ENCODE data around the gene CHRNG.
"Not testable (repeated sequence)": the region's sequence is repeated elsewhere in the genome, so short reads cannot be mapped to it uniquely, and the experiment has no call there.

The CHRNG gene

GRCh38 chr2:232547991-232548390 is 8.5 kb downstream of the CHRNG start:
- no peak for DNase-seq

GRCh38 chr2:232549655-232550353 is 10.3 kb downstream of the CHRNG start:
- no peak for DNase-seq

- peak; percentile 67 for DNase-seq
Measured at GRCh38 chr2:232550354-232551249, 11.1 kb downstream of the CHRNG start, which contains the start of the genes EIF4E2 and TIGD1. Gene EIF4E2, plus strand, starts transcription at chr2:232550689. Its CDS starts 36 bp downstream, at chr2:232550725. Gene TIGD1, minus strand, starts transcription at chr2:232550557. Its CDS starts 675 bp downstream, at chr2:232549882.

GRCh38 chr2:232551250-232551638 is 11.8 kb downstream of the CHRNG start:
- no peak for DNase-seq

GRCh38 chr2:232551776-232552175 is 12.3 kb downstream of the CHRNG start:
- DNase-seq, result no peak

- DNase-seq, result no peak
Measured at GRCh38 chr2:232556426-232556825, 16.9 kb downstream of the CHRNG start.

- no peak for DNase-seq
Measured at GRCh38 chr2:232562515-232563151, 23.1 kb downstream of the CHRNG start.

GRCh38 chr2:232563580-232563979 is 24.1 kb downstream of the CHRNG start:
- DNase-seq, result no peak

- DNase-seq, result no peak
Measured at GRCh38 chr2:232567721-232568120, 28.2 kb downstream of the CHRNG start.

GRCh38 chr2:232568161-232568560 is 28.7 kb downstream of the CHRNG start:
- no peak for DNase-seq

- no peak for DNase-seq
Measured at GRCh38 chr2:232569541-232569940, 30.0 kb downstream of the CHRNG start.

GRCh38 chr2:232570481-232570880 is 31.0 kb downstream of the CHRNG start:
- not testable (repeated sequence) for DNase-seq

GRCh38 chr2:232571026-232571474 is 31.6 kb downstream of the CHRNG start:
- no peak for DNase-seq

- DNase-seq, result no peak
Measured at GRCh38 chr2:232573042-232573441, 33.5 kb downstream of the CHRNG start.

GRCh38 chr2:232573771-232574435 is 34.4 kb downstream of the CHRNG start:
- DNase-seq, result no peak

- DNase-seq, result no peak
Measured at GRCh38 chr2:232574674-232575403, 35.3 kb downstream of the CHRNG start.

GRCh38 chr2:232575404-232575746 is 35.9 kb downstream of the CHRNG start:
- no peak for DNase-seq

- no peak for DNase-seq
Measured at GRCh38 chr2:232576995-232577394, 37.5 kb downstream of the CHRNG start.

- no peak for DNase-seq
Measured at GRCh38 chr2:232577841-232578240, 38.3 kb downstream of the CHRNG start.

GRCh38 chr2:232578626-232579025 is 39.1 kb downstream of the CHRNG start:
- no peak for DNase-seq

- no peak for DNase-seq
Measured at GRCh38 chr2:232580648-232580981, 41.1 kb downstream of the CHRNG start.

GRCh38 chr2:232581725-232582124 is 42.2 kb downstream of the CHRNG start:
- no peak for DNase-seq

Data from NCI-H2029 treated with DMSO at 0.1 percent for 48 hours (cell line).